GM18858 (cell line): ENCODE data around the gene THBS1.

Source experiments
- ATAC-seq: cut with Tn5 transposase; IDR thresholded peaks from one replicate; pipeline ENCODE4 v1.9.1; 2021; ENCODE audit not compliant: unreplicated experiment

THBS1 gene

DNA sequence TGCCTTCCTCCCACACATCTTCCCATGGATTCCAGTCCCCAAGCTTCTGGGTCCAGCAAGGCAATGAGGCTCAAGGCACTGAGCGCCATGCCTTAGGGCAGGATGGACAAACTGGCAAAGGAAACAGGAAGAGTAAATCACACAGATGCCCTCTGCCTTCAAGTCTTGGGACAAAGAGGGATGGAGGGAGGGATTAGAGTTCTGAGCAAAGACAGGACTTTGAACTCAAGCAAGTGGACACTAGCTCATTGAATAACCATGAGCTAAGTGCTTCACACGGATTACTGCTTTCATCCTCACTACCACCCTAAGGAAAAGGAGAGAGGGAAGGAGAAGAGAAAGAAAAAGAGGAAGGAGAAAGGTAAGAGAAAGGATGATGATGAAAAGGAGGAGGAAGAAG, 7.6 kb upstream of the THBS1 start:
- ATAC-seq = no peak

DNA sequence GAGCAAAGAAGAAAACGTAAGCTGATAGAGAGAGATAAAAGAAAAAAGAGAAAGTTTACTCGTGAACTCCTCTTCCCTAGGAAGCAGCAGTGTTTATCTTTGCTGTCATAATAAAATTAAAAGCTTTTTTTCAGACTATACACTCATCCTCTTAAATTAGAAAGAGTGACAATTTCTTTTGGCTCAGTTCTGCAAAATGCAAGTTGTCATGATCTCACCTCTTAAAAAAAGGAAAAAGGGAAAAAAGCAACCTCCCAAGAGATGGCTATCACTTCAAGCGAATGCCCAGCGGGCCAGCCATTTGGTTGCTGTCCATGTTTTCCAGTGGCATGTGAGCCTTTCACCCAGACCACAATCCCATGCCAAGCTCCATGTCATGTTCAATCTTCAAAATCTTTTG, 7.0 kb upstream of the THBS1 start:
- ATAC-seq = no peak

DNA sequence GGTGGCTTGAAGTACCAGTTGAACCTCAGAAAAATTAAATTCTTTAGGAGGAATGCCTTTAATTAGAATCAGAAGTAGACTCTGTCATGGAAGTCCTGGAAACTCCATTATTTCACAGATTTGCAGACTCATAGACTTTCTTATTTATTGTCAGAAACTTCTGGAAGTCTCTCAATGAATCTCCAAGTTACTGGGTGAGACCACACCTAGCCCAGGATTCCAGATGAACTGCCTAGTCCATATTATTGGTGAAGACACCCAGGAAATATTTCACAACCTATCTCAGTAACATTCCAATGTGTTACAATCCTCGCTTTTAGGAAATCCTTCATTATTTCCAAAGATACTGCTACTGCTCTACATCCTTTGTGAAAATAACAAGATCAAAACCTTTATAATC, 6.5 kb upstream of the THBS1 start:
- ATAC-seq = no peak

DNA sequence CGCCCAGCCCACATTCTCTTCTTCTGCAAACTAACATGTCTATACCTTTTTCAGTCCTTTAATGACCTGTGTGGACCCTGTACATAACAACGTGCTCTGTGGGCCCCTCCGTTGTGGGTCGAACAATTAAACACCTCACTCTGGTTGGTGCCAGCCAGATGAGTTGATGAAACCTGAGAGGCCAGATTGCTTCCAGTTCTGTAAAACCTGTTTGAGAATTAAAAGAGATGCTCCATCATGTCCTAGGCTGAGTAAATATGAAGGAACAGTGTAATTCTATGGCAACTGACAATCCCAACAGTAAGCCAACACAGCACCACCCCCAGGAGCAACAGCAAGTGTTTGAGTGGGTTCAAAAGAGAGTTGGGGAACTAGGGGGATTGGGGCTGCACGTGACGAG, 5.7 kb upstream of the THBS1 start:
- no peak for ATAC-seq

DNA sequence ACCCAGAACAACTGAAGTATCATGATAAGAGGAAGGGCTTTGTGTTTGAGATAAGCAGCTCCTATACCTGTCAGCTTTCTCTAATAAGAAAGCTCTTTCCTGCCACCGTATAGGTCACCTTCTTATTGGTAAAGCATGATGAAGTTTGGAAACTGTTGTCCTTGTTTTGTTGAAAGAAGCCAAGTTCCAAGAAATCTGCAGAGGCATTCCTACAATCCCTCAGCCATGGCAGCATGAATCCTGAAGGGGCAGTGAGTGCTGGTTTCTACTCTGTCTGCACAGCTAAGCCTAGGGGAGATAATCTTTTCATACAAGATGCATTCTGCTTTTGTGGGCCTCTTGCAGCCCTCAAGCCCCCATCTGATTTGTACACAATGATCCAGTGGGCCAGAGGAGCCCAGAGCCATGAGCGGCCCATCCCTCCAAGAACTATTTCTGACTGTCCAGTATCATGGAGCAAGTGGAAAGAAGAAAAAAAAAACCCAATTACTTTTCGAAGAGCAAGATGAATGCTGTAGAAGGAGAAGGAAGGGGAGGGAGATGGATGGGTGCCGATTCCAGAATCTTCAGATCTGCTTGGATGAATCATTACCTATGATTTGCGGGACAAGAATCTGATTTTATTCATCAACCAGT, 1.9 kb upstream of the THBS1 start:
- no peak for ATAC-seq

DNA sequence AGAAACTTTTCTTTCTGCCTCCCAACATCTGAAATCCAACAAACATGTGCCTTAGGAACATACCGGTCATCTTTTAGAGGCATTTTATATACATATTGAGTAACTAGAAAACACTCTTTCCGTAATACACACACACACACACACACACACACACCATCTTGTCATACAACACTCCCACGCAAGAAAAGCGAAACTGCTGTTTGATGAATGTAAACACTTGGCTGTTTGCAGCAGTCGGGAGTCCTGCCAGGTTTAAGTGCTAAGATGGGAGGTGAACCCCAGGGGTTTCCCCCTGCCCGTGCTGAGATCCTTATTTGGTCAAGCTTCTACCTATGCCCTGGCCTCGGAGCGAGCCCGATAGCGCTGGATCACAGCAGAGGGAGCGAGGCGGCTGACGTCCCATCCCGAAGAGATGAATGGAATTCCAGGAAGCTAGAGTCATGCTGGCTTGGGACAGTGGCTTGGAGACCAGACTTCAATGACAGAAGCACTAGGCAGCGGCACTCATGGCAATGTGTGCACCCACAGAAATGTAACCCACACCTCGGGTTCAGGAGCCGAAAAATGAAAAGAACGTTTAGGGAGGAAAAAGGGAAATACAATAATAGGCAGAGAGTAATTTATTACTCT, 1.3 kb upstream of the THBS1 start:
- no peak for ATAC-seq

DNA sequence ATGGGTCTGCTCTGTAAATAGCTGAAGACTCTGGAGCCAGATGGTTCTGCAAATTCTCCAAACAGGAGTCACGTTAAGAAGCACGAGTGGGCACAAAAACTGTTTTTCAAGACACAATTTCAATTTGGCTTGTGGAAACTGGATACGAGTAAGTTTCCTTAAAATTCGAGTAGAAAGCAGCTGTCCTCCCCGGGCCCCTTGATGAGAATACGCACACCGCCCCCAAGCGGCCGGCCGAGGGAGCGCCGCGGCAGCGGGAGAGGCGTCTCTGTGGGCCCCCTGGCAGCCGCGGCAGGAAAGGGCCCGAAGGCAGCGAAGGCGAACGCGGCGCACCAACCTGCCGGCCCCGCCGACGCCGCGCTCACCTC, 778 bp upstream of the THBS1 start:
- peak; percentile 78 for ATAC-seq

DNA sequence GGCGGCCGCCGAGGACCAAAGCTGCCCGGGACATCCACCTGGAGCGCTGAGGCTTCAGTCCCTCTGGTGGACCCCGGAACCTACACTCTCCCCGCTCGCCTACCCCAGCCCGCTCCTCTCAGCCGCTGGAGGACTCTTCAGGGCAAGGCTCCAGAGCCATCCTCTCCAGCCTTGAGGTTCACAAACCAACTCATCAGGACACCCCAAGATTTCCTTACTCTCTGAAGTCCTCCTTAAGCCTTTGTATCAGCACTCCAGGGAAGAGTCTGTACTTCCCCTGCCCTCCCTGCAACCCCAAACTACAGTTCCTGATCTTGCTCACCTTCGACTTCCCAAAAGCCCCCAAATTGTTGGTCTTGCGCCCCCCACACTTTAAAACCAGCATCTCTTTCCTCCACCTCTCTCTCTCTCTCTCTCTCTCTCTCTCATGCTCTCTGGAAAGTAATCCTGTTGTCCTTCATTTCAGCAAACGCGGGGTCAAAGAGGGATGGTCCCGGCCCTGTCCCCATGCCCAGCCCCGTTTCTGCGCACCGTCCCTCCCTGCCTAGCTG, 438 bp downstream of the THBS1 start:
- no peak for ATAC-seq

DNA sequence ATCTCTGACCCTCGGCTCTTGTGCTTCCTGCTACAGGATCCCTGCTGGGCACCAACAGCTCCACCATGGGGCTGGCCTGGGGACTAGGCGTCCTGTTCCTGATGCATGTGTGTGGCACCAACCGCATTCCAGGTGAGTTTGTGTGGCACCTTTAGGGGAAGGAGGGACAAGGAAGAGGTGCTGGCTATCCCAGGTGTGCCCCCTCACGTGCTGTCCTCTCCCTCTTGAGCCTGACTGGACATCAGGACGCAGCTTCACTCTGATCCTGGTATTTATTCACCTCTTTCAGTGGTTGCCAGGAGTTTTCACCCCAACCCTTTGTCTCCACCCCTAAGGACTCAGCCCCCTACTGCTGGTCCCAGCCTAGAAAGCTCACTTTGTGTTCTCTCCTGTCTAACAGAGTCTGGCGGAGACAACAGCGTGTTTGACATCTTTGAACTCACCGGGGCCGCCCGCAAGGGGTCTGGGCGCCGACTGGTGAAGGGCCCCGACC, 960 bp downstream of the THBS1 start:
- ATAC-seq = no peak

DNA sequence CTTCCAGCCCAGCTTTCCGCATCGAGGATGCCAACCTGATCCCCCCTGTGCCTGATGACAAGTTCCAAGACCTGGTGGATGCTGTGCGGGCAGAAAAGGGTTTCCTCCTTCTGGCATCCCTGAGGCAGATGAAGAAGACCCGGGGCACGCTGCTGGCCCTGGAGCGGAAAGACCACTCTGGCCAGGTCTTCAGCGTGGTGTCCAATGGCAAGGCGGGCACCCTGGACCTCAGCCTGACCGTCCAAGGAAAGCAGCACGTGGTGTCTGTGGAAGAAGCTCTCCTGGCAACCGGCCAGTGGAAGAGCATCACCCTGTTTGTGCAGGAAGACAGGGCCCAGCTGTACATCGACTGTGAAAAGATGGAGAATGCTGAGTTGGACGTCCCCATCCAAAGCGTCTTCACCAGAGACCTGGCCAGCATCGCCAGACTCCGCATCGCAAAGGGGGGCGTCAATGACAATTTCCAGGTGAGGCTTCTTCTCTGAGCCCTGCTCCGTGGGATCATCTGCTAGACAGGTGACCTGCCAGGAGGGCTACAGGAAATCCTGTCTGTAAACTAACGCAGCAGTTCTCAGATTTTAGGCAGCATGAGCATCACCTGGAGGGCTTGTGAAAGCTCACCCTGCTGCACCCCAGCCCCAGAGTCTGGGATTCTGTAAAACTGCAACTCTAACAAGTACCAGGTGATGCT, 1.6 kb downstream of the THBS1 start:
- no peak for ATAC-seq

DNA sequence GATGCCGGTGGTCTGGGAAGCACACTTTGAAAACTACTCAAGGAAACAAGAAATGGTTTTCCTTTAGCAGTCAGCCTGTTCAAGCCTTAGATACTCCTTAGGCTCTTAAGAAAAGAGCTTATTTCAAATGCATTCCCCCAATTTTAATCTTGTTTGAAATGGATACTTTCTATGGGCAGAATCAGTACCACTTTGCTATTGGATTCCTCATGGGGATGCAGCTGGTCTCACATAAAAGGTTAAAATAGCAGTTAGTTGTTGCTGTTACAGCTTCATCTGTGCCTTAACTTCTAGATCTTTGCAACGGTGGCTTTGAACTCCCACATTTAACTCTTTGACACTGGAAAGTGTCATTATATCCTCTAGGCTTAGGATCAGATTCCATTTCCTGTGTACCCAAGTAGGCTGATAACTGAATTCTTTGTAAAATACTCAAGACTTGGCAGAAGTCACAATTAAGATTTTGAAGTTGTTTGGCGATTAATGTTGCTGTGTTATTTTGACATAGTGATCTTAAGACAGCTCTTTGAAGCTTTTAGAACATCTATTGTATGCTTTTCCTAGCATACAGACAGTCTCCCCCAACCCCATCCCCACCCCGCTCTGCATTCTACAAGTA, 2.2 kb downstream of the THBS1 start:
- ATAC-seq = no peak

DNA sequence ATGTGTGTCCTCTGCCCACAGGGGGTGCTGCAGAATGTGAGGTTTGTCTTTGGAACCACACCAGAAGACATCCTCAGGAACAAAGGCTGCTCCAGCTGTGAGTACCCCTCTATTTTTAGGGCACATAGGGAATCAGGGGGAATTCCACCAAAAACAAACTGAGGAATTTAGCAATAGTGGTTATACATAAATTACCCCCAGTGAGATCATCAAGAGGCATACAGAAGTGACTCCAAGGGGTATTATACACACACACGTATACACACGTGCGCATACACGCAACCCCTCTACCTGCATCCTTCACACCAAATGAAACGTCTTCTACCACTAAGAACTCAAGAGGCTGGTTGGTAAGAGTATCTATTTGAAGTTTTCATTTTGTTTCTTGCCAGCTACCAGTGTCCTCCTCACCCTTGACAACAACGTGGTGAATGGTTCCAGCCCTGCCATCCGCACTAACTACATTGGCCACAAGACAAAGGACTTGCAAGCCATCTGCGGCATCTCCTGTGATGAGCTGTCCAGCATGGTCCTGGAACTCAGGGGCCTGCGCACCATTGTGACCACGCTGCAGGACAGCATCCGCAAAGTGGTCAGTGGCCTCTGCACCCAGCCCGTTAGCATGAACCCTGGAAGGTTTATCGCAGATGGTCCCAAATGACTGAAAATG, 2.9 kb downstream of the THBS1 start:
- no peak for ATAC-seq

DNA sequence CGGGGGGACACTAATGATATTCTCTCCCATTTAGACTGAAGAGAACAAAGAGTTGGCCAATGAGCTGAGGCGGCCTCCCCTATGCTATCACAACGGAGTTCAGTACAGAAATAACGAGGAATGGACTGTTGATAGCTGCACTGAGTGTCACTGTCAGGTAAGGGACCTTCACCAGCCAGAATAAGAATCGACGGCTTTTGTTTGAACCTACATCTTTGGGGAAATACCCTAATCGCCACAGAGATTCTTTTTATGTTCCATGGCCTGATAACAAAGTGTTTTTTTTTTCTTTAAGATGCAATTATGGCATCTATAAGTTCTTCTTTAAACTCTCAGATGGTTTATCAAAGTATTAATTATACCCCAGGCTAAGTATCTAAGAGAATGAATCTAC, 3.4 kb downstream of the THBS1 start:
- ATAC-seq = no peak

DNA sequence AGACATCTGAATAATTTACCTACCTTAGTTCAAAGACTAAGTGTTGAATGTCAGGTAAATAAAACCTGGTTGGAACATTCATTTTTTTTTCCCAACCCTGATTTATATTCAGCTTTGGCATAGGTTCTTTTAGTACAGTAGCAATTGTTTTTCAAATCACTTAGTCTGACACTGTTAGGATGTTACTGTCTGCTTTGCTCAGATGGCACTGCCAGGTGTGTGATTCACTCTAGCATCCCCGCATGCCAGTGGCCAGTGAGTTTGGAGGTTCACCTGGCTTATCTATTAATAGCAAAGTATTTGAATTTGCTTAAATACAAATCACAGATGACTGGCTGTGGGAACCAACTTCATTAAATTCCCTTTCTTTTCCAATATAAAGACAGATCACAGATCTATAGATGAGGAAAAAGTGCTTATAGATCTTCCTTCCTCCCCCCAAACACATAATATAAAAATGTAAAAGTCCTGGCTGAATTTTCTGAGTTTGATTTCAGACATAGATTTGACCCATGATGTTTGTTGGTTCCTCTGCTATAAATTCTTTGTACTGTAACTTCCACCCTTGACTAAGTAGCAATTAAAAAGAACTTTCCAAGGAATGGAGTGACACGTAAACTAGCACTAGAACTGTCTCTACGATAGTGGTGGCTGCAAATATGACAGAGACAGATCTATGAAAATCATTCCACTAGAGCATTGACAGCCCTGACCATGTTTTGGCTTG, 3.9 kb downstream of the THBS1 start:
- ATAC-seq = no peak

DNA sequence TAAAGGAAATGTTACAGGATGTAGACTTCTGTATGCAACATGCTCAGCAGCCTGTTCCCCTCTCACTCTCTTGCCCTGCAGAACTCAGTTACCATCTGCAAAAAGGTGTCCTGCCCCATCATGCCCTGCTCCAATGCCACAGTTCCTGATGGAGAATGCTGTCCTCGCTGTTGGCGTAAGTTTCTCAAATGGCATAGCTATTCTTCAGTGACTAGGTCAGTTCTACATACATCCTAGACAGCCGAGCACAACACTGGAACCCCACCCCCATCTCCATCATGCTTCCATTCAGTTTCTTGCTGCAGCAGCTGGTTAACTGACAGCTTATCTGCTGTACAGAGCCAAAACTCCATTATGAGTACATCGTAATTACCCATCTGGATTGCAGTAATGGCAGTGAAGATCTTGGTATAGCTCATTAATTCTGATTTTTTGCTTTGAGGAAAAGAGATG, 4.5 kb downstream of the THBS1 start:
- ATAC-seq = no peak

DNA sequence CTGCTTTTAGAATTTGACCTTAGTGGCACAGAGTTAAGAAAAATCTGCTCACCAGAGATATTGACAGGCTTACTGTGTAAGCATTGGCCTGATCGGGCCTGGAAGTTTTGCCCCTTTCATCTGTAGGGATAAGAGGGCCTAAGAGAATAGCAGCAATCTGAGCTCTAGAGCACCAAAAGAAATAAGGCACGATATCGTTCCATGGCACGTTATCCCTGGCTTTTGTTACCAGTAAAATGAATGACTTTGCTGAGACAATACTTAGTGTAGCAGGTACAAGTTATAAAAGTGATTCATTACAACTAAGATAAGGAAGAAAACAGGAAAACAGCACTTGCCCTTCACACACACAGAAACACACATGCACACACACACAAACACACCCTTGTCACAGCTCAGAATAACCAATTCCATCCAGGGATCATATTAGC, 5.0 kb downstream of the THBS1 start:
- no peak for ATAC-seq

DNA sequence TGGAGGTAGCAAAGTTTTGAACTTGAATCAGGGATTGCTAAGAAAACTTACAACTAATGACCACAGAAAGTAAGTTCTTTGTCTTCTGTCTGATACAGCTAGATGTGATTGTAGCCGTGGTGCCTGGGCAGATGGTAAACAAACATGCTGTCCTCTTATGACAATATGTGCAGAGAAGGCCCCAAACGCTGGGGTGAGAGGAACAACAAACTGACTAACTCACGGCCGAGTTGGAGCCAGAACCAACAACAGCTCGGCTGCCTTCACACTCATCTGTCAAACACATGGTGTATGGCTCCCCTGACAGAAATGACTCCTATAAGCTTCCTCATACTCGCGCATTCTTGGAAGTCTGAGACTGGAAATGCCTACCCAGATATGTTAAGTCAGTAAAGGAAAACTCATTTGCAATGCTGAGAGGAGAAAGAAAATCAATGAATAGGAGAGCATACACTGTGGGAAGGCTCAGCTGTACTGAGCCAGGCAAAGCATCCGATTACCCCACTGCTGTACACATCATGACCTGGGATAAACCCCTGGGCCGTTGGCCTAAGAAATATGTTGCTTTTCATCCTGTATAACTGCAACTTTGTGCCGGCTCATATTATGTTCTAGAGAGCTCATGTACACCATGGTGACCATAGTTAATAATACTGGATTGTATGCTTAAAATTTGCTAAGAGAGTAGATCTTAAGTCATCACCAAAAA, 5.7 kb downstream of the THBS1 start:
- ATAC-seq = no peak

DNA sequence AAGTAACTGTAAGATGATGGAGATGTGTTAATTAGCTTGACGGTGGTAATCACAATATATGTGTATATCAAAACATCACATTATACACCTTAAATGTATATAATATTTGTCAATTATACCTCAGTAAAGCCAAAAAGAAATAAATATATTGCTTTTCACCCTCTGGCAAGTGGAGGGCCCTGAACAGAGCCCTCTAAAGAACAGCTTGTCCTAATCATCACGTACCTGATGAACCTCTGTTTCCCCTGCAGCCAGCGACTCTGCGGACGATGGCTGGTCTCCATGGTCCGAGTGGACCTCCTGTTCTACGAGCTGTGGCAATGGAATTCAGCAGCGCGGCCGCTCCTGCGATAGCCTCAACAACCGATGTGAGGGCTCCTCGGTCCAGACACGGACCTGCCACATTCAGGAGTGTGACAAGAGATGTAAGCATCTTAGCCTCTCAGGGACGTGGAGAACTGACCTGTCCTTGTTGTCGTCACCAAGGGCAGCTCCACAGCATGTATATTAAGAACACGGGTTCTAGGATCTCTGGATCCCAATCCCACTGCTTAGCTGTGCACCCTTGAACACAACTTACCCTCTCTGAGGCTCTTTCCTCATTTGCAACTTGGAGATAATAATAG, 6.3 kb downstream of the THBS1 start:
- no peak for ATAC-seq
